ENCODE results near the gene TOX2.

TOX2 gene

DNA sequence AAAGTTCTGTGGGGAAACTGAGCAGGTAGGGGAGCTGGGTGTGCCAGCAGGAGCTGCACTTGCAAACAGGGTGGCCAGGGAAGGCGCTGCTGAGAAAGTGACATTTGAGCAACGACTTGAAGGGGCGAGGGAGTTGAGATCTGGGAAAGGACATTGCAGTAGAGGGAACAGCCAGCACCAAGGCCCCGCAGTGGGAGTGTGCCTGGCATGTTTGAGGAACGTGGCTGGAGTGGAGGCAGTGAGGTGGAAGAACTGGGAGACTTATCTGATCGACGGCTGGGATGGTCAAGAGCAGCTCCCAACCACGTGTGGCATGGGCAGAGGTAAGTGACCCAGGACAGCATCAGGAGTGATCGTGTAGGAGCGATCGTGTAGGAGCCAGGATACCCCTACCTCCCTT lies 77.3 kb downstream of the TOX2 start:
- TF ChIP-seq, protein P1, sequence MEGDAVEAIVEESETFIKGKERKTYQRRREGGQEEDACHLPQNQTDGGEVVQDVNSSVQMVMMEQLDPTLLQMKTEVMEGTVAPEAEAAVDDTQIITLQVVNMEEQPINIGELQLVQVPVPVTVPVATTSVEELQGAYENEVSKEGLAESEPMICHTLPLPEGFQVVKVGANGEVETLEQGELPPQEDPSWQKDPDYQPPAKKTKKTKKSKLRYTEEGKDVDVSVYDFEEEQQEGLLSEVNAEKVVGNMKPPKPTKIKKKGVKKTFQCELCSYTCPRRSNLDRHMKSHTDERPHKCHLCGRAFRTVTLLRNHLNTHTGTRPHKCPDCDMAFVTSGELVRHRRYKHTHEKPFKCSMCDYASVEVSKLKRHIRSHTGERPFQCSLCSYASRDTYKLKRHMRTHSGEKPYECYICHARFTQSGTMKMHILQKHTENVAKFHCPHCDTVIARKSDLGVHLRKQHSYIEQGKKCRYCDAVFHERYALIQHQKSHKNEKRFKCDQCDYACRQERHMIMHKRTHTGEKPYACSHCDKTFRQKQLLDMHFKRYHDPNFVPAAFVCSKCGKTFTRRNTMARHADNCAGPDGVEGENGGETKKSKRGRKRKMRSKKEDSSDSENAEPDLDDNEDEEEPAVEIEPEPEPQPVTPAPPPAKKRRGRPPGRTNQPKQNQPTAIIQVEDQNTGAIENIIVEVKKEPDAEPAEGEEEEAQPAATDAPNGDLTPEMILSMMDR (IDR thresholded peaks at IDR 0.05; ENCODE audit: low read length, missing control alignments): no peak
- no peak for DNase-seq (ENCODE audit: low read depth)
- H3K4me3 ChIP-seq (replicated peaks; ENCODE audit: low read depth, low read length): no peak overlapping the region

DNA sequence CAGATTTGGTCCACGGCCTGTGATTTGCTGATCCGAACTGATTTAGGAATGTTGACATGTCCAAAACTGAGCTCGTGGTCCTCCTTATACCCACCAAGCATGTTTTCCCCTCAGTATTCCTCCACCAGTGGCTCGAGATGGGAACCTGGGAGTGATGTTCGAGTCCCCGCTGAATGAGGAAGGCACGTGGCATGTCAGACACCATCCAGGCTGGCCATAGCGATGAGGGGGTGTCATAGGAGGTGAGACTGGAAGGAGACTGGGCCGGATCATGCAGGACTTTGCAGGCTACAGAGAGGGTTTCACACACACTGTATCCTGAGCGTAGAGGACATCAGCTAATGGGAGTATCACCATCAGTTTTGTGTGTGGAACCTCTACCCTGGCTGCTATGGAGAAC lies 78.2 kb downstream of the TOX2 start:
- TF ChIP-seq, protein P1 (IDR thresholded peaks at IDR 0.05; ENCODE audit: low read length, missing control alignments): no peak
- DNase-seq (ENCODE audit: low read depth): no peak
- no peak overlapping the region for H3K4me3 ChIP-seq (replicated peaks; ENCODE audit: low read depth, low read length)

DNA sequence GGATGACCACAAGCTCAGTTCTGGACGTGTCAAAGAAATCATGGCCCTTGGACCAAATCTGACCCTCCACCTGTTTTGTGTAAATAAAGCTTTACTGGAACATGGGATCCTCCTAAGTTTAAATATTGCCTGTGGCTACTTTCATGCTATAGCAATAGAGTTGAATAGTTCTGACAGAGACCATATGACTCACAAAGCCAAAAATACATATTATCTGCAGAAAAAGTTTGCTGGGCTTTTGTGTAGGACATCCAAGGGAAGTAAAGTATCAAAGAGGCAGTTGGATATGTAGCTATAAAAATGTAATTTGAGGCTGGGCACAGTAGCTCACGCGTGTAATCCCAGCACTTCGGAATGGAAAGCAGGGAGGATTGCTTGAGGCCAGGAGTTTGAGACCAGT lies 78.9 kb downstream of the TOX2 start:
- H3K4me3 ChIP-seq (replicated peaks; ENCODE audit: low read depth, low read length): no peak overlapping the region
- TF ChIP-seq, protein P1 (IDR thresholded peaks at IDR 0.05; ENCODE audit: low read length, missing control alignments): no peak
- DNase-seq (ENCODE audit: low read depth): peak; percentile 20

DNA sequence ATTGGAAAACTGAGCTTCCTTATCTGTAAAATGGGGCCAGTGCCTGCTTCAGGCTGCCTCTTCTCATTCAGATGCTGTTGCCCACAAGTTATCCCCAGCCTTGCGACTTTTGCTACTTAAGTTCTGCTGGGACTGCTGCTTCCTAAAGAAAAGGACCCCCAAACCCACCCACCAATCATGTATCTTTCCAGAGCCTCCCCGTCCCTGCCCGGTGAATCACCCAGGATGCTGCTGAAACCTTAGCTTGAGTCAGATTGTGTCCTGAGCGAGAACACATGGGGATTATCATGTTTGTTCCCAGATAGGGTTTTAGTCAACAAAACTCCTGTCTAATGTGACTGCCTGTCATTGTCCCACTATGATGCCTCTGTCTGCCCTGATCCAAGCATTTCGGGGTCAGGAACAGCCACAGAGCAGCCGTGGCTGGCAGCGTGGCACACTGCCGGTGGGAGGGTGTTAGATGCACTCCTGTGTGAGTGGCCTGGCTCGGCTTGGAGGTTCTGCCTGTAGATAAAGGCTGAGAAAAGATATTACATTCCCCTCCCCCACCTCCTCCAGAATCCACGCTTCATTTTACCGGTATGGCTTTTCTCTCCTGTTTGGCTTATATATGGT lies 79.9 kb downstream of the TOX2 start:
- peak; percentile 43 for DNase-seq (ENCODE audit: low read depth)
- no peak overlapping the region for H3K4me3 ChIP-seq (replicated peaks; ENCODE audit: low read depth, low read length)
- TF ChIP-seq, protein P1 (IDR thresholded peaks at IDR 0.05; ENCODE audit: low read length, missing control alignments): no peak

DNA sequence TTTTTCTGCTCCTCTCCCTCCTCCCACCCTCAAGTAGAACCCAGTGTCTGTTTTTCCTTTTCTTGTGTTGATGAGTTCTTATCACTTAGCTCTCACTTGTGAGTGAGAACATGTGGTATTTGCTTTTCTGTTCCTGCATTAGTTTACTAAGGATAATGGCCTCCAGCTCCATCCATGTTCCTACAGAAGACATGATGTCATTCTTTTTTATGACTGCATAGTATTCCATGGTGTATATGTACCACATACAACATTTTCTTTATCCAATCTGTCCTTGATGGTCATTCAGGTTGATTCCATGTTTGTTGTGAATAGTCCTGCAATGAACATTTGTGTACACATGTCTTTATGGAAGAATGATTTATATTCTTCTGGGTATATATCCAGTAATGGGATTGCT lies 81.0 kb downstream of the TOX2 start:
- TF ChIP-seq, protein P1 (IDR thresholded peaks at IDR 0.05; ENCODE audit: low read length, missing control alignments): no peak
- no peak for DNase-seq (ENCODE audit: low read depth)
- no peak overlapping the region for H3K4me3 ChIP-seq (replicated peaks; ENCODE audit: low read depth, low read length)

DNA sequence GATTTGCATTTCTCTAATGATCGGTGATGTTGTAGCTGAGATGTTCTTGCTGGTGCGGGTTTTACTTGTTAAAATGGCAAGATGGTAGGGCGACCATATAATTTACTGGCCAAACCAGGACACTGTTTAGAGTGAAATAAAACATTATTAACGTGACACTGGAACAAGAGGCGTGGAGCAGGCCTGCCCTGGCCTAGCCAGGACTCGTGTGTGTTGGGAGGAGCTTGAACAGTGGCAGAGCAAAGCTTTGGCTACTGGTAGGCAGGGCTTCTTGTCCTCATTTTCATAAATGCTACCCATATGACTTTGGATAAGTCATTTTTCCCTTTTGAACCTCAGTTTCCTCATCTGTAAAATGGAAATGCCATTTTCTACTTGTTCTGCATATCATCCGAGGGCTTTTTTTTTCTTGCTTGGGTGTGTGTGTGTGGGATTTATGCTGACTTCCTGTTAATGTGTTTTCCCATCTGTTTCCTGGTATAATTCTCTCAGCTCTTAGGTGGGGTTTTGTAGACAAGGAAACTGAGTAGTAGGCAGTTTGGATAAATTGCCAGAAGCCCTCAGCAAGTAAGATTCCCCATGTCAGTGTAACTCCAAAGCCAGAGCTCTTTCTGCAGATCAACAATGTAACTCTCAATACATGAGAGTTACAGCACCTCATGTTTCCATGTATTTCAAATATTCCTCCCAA lies 81.7 kb downstream of the TOX2 start:
- TF ChIP-seq, protein P1 (IDR thresholded peaks at IDR 0.05; ENCODE audit: low read length, missing control alignments): no peak
- DNase-seq (ENCODE audit: low read depth): no peak
- H3K4me3 ChIP-seq (replicated peaks; ENCODE audit: low read depth, low read length): no peak overlapping the region

DNA sequence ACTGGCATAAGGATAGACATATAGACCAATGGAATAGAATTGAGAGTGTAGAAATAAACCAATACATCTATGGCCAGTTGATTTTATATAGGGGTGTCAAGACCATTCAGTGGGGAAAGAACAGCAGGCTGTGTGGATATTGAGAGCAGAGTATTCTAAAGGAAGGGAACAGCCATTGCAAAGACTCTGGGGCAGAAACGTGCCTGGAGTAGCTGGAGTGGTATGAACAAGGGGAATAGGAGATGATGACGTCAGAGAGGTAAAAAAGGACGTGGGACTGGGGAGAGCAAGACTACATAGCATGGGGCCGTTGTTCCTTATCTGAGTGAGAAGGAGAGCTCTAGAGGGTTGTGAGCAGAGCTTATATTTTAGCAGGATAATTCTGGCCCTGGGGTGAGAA lies 85.2 kb downstream of the TOX2 start:
- no peak for DNase-seq (ENCODE audit: low read depth)
- TF ChIP-seq, protein P1 (IDR thresholded peaks at IDR 0.05; ENCODE audit: low read length, missing control alignments): no peak
- no peak overlapping the region for H3K4me3 ChIP-seq (replicated peaks; ENCODE audit: low read depth, low read length)
